NCI-H2107 (cell line): Measurements from ENCODE around the gene DSCAML1.

Source experiments
- DNase-seq: peaks from one replicate; lab custom pipeline; 2025; lab: John Stamatoyannopoulos, UW

DSCAML1 gene

DNA sequence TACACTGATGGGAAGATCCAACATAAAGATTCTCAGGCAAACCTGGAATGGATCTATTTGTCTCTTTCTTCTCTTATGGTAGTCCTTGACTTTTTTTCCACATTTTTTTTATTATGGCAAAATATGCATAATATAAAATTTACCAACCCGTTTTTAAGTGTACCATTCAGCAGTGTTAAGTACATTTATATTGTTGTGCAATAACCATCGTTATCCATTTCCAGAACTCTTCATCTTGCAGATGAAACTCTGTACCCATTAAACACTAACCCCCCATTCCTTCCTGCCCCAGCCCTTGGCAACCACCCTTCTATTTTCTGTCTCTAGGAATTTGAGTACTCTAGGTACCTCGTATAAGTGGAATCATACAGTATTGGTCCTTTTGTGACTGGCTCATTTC lies 99.7 kb downstream of the DSCAML1 start:
- no peak for DNase-seq

DNA sequence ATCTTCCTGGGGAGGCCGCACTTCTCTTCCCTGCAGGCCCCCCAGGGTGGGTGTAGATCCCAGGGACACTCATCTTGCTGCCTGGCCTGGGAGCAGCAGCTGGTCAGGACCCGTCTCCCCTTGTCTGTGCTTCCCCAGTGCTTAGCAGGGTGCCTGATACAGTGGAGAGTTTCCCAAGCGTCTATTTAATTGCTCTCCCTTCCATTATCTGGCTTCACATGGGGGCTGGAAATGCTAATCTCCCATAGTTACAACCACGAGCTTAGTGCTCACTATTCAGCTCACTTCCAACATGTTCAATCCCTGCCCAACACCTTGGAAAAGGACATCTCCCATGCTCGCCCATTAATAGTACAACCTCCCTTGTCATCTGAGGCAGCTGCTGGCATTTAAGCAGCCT lies 100.5 kb downstream of the DSCAML1 start:
- peak; percentile 62 for DNase-seq

DNA sequence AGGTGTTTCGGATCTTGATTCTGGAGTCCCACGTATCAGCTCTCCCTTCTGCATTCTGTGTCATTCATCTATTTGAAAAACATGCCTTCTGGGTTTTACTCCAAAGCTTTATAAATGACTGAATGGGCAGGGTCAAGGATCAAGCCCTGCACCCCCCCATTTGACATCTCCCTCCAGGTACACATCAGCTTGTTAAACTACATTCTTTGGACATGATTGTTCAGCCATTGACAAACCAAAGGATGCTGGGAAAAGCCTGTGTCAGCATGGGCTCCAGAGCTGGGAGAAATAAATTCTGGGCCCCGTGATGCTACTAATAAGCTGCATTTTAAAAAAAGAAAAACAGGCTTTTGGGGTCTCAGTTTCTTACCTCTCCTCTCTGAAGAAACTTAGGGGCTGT lies 103.7 kb downstream of the DSCAML1 start:
- no peak for DNase-seq

DNA sequence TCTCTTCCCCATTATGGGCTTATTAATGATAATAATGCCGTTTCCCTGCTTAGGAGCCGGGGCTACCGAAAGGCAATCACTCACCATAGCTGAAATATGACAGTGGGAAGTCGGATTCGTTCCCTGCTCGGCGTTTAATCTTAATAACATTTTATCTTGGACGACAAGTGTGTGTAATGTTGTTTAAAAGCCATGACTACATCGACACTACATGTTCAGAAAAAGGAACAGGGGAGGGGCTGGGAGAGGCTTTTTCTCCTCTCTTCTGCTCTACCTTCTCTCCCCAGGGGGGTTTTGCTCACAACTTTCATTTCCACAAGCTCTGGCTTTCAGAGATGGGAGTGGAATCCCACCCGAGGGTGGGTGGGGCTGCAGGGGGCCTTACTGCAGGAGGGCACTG lies 105.5 kb downstream of the DSCAML1 start:
- DNase-seq: no peak

DNA sequence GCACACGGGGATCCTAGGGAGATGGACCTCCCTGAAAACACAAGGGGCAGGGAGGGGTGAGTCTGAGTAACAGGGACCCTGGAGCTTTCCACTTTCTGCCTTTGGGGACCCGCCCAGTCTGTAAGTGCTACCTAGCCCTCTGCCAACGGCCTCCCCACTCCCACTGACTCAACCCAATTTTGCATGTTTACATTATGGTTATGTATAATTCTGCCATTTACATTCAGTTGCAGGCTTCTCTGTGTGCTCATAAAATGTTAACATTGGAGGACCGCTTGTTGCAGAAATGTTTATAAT lies 105.8 kb downstream of the DSCAML1 start:
- no peak for DNase-seq

DNA sequence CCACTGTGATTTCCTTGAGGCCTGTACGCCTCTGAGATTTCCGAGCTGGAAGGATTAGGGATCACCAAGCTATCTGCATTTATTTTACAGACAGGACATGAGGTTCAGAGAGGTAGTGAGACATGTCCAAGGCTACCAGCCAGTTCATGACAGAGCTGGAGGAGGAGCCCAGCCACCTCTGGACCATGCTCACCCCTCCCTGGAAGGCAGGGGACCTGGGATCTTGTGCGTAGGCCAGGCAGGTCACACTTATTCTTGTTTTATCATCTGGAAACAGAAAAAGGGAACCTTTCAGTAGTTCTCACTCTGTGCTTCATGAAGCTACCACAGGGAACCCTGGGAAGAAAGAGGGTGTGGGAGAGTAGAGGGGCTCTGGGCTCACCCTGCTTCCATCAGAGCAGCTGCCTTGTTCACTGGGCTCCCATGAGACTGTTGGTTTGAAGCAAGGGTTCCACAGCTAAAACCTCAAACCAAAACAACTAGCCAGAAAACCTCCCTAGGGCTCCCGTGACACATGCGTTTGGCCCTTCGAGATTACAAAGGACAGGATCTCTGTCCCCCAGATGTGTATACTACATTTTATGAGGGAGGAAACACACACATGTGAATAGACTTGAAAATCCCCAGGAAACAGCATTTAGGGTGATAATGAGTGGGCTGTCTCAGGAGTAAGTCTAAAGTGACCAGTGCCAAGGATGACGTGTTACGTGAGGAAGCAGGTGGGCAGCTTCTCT lies 106.4 kb downstream of the DSCAML1 start:
- no peak for DNase-seq

DNA sequence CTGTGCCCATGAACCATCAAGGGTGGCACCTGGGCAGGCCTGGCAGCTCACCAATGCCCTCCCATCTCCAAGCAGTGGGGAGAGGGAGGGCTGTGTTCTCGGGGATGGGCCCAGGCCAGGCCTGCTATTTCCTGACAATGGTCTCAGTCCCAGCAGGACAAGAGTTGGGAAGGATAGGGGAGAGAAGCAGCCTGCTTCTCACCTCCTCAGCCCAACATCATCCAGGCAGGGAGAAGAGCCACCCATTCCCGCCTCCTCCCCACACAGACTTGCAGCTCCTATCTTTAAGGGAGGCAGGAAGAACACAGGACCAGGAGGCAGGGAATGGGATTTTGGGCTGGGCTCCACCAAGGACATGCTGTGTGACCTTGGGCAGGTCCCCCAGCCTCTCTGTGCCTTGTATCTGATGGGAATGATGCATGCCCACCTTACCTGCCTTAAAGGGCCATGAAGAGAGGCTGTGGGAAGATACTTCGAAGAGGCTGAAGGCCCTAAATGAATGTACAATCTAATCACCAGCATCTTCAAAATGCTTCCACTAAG lies 108.7 kb downstream of the DSCAML1 start:
- DNase-seq: no peak

DNA sequence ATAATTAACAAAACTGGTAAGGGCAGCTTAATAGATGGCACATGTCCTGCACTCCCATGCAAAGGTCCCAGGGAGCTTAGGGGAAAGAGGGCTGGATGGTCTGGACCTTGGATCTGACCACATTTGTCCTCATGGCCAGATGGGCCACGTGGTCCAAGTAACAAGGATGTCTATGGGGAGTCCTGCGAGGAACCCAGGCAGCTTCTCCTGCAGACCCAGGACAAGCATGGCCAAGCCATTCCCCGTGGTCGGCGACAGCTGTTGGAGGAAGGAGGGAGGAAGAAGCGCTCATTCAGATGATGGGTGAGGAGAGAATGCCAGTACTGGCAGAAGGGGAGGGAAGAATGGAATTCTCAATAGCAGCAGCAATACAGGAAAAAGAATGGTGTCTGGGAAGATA lies 109.2 kb downstream of the DSCAML1 start:
- DNase-seq: no peak

DNA sequence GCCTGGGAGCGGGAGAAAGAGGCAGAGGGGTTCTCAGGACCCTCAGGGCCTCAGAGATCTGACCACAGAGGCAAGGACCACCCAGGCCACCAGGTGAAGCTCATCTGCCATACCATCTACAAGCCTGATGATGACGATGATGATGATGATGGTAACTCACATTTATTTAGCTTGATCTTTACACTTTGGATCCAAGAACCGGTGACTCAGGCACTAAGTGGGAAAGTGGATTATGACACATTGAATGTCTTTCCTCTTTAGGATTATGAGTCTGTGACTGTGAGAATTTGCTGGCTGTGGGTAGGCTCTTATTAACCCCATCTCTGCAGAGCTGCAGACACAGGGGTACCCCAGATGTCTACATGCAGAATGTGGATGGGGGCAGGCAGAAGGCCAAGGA lies 110.3 kb downstream of the DSCAML1 start:
- DNase-seq: no peak

DNA sequence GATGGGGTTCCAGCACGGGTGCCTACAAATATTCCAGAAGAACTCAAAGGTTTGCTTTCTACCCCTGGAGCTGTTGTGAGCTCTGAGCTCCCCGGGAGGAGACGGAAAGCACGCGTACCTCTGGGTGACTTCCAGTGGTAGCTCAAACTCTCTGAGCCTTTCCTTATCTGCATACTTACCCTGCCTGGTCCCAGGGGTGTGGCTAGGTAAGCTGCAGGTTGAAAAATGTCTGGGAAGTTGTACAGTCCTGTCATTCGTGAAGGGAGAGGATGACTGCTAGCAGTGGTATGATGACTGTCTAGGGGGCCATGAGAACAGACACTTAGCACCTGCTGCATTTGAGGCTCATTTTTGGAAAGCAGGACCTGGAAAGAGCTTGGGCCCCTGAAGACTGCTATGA lies 111.5 kb downstream of the DSCAML1 start:
- DNase-seq: no peak

DNA sequence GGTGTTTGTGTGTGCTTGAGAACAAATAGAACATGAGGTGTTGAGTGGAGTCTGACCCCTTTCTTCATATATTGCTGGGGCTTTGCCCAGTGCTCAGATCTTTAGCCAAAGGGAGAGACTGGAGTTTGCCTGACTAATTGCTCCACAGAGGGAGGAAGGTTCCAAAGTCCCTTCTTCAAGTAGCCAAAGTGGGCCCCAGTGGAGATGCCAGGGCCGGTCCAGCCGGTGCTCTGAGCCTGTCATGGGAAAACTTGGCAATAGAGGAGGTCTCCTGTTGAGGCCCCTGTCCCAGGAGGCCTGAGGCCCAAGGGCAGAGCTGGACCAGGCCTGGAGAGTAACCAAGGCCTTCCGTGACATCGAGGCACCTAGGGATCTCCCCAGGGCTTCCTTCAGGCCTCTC lies 112.3 kb downstream of the DSCAML1 start:
- no peak for DNase-seq

DNA sequence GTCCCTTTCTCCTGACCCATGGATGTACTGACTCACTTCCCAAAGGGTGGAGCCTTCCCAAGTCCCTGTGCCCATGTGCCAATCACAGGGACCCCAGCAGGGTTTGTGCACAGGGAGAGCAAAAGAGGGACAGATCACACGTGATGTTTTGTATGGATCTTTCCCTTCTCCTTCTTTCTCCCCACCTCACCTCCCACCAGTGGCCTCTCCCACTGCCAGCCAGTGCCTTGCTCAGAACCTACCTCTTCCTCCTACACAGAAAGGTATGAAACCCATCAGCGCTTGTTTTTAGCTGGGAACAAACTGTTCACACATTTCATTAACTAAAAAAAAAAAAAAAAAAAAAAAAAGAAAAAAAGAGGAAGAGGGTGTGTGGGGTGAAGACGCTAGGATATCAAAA lies 112.9 kb downstream of the DSCAML1 start:
- no peak for DNase-seq

DNA sequence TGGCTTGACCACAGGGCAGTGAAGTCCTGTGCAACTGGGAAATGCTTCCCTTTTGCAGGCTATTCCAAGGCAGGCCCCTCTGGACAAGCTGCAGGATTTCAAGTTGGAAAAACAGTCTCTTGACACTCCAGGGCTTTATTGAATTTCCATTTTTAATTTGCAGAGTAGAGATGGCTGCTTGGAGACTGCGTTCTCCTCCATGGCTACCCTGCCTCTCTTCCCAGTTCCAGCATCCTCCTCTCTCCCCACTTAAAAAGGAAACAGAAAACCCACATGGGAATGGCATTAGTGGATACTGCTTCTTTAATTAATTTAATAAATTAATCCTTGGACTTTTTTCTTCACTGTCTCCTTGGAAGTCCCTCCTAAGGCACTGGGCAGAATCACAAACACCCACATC lies 115.6 kb downstream of the DSCAML1 start:
- DNase-seq: no peak

DNA sequence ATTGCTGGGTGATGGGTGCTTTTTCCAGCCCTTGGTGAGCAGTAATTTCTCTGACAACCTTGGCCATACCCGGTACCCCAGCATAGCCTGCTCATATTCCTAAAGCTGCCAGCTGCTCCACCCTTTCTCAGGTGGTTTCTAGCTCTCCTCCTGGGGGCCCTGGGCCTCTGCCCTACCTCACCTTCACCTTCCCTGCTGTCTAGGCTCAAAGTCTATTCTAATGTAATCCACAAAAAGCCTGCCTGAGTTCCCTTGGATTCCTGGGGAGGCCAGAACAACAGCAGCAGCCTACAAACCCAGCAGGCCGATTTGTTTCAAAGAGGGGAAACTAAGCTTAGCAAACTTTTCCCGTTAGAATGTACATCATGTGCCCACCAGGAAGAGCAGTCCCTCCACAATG lies 117.6 kb downstream of the DSCAML1 start:
- DNase-seq: no peak

DNA sequence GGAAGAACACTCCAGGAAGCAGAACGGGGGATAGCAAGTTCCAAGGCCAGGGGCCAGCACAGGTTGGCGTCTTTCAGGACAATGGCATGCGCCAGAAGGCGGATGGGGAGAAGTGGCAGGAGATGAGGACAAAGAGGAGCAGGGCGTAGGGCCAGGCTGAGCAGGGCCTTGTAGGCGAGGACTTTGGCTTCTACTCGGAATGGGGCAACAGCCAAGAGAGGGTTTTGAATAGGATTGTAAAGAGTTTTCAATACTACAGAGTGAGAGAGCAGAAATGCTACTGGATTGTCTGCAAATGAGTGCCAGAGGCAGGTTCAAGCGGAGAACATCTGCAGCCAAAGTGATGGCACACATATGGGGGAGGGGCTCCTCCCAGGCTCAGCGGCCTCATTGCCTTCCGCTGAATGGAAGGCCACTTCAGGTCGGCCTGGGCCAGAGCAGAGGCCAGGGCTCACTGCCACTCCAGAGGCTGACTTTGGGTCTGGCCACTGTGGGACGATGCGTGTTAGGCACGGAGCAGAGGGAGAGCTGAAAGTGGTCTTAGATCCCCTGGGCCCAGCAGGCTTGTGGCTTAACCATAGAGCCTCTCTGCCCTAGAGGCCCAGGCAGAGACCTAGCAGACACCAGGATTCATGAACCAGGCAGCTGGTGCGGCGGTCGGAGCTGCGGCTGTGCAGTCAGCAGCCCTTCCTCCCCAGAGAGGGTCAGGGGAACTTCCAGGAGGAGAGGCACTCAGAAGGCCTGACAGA lies 118.2 kb downstream of the DSCAML1 start:
- no peak for DNase-seq

DNA sequence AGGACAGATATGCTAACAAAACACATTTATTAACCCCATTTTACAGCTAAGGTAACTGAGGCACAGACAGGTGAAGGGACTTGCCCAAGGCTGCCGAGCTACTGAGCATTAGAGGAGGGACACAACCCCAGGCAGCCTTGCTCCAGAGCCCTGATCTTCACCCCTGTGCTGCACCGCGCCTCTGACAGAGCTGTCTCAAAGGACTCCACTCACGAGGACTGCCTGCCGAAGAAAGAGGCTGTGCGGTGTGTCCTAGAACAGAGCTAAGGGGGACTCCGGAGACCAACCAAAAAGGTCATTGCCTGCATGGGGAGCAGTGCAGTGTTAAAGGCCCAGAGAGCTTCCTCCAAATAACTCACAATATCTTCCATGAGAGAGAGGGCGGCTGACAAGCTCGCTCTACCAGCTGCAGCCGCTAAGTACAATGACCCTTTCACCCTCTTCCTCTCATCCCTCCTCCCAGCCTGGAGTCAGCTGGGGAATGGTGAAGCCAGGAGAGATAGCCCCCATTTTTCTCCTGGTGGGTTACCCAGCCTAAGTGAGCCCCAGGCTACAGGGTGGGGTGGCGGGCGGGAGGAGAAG lies 119.2 kb downstream of the DSCAML1 start:
- no peak for DNase-seq

DNA sequence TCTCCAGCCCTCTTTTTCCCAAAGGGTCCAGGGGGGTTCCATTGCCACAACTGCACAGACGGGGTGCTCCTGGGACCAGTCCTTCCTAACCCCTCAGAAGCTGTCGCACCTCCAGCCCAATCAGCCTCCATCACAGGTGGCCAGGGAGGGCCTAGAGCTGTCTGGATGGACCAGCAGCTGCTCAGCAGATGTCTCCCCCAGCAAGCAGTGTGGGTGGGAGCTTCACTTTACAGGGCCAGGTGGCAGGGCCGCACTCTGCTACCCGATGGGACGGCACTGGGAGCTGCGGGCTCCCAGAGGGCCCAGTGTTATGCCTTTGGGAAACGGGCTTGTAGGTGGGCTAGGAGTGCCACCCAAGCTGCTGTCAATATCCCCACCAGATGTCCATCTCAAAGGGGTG lies 120.5 kb downstream of the DSCAML1 start:
- no peak for DNase-seq

DNA sequence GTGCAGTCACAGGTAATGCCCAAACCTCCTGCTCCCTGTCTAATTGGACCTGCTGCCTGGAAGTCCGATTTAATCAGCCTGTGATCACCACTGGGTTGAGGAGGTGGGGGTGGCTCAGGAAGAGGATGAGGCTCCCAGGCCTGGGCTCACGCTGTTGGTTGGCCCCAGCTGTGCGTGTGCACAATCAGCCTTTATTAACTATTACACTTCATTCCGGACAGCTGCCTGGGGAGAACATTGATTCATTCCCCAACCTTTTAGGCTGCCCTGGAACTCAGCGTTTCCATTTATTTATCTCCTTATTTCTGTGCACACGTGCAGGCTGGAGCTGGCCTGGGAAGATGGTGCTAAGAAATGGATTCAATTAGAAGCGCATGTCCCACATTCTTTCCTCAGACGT lies 123.4 kb downstream of the DSCAML1 start:
- no peak for DNase-seq

DNA sequence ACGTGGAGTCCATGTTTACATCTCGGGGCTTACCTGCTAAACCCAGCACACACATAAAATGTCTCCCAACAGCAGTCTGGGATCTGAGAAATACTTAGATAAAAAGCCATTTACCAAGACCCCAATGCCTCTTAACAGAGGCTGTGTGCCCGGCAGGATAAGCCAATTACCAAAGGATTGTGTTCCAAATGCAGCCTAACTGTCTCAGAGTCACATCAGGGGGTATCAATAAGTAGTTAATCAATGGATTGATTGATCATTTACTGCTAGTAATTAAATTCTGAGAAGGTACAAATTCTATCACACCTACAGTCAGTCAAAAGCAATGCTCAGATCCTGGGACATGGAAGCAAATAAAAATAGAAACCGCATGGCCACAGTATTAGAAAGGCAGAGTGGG lies 125.6 kb downstream of the DSCAML1 start:
- no peak for DNase-seq

DNA sequence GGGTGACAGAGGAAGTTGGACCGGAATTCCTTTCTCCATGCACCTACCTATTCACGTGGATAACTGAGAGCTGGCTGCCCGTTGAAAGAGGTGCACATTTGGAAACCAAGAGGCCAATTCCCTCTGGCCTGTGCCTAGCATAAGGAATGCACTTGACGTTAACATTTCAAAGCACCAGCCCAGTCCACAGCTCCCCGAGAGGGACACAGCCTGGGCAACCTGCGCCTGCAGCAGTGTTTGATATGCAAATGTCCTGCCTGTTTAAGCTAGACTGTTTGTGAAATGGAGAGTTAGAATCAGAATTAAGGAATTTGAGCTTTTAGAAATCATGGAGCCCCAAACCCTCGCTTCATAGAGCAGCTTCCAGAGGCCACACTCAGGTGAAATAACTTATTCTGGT lies 126.1 kb downstream of the DSCAML1 start:
- DNase-seq: no peak

DNA sequence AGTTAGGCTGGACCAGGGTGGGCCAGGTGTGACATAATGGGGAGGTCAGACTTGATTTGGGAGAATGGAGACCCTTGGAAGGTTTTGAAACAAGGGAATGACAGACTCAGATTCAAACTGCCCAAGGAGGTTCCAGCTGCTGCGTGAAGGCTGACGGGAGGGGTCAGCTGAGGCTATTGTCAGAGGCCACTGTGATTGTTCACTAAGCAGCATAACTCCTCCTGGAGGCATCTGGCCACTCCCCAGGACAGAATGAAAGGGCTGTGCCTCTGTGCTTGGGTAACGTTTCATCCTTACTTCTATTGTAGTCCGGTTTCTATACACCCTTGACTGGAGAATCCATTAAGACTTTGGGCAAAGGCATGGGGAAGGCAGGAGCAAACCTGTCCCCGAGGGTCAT lies 126.6 kb downstream of the DSCAML1 start:
- DNase-seq: no peak

DNA sequence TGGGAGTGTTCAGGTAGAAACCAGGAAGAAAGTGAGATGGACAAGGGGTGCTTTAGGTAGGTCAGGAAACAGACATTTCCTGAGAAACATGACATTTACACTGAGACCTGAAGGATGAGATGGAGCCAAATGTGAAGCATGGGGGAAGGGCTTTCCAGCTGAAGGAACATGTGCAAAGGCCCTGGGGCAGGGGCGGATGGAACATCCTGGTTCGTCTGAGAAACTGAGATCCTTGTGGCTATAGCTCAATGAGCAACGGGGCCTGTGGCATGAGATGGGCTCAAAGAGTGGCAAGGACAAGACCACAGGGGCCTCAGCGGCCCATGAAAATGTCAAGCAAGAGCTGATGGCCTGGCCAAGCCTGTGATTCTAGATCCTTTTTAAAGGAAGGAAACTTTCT lies 127.4 kb downstream of the DSCAML1 start:
- DNase-seq: no peak

DNA sequence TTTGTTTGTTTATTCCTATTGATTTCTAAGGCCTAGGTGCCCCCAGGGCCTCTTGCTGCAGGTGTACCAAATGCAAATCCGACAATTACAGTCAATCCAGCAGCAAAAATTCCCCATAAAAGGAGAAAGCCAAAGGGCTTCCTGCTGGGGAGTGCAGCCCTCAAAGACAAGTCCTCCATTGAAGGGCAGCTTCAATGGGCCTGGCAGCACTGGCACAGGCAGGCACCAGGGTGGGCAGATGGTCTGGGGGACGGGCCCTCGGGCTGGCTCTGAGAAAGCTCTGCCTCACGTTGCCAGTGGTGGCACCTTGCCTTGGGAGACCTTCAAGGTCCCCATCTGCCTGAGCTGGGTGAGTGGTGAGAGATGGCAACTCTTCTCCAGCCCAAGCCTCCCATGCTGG lies 128.0 kb downstream of the DSCAML1 start:
- DNase-seq: peak; percentile 33
